Mesenchymal stem cell (in vitro differentiated cells and primary cell): Measurements from ENCODE around the gene VGLL1.

Source experiments
- DNase-seq: peaks from one replicate; pipeline ENCODE4 v3.0.0-alpha.2; 2013
- H2AFZ ChIP-seq: one replicate; pipeline ENCODE4 v1.6.1; 2013; ENCODE audit warnings: low read depth, mild to moderate bottlenecking, control low read depth, inconsistent platforms, low read length, moderate library complexity
- H2AK5ac ChIP-seq: 2 replicates; pipeline ENCODE4 v1.6.1; 2013; ENCODE audit warnings: low read length, moderate library complexity, mild to moderate bottlenecking, inconsistent platforms; ENCODE audit not compliant: severe bottlenecking
- H2BK120ac ChIP-seq: one replicate; pipeline ENCODE4 v1.6.1; 2013; ENCODE audit warnings: low read depth, mild to moderate bottlenecking, inconsistent platforms, low read length, moderate library complexity
- H2BK12ac ChIP-seq, 2 experiments: one replicate each; pipeline ENCODE4 v1.6.1; 2013; ENCODE audit warnings: inconsistent platforms in 2 of 2, low read length in 2 of 2, mild to moderate bottlenecking in 2 of 2, moderate library complexity in 2 of 2, control low read depth in 1 of 2
- H2BK15ac ChIP-seq: one replicate; pipeline ENCODE4 v1.6.1; 2013; ENCODE audit warnings: mild to moderate bottlenecking, low read depth, inconsistent platforms; ENCODE audit not compliant: poor library complexity, severe bottlenecking
- H2BK5ac ChIP-seq: 2 replicates; pipeline ENCODE4 v1.6.1; 2013; ENCODE audit warnings: low read depth, mild to moderate bottlenecking, low read length, control low read depth, inconsistent platforms; ENCODE audit not compliant: poor library complexity, severe bottlenecking
- H3K14ac ChIP-seq, 2 experiments: one replicate each; pipeline ENCODE4 v1.6.1; 2013; ENCODE audit warnings: inconsistent platforms in 2 of 2, low read length in 2 of 2, control low read depth in 1 of 2, mild to moderate bottlenecking in 1 of 2, moderate library complexity in 1 of 2
- H3K18ac ChIP-seq, 2 experiments: one replicate each; pipeline ENCODE4 v1.6.1; 2013; ENCODE audit warnings: inconsistent platforms in 2 of 2, low read length in 2 of 2, control low read depth in 1 of 2, low read depth in 1 of 2, mild to moderate bottlenecking in 1 of 2
- H3K23ac ChIP-seq, 2 experiments: one replicate each; pipeline ENCODE4 v1.6.1; 2013; ENCODE audit warnings: inconsistent platforms in 2 of 2, low read length in 2 of 2, mild to moderate bottlenecking in 2 of 2, moderate library complexity in 2 of 2, control low read depth in 1 of 2
- H3K27ac ChIP-seq: 2 replicates; pipeline ENCODE4 v1.5.1; 2013; ENCODE audit warnings: mild to moderate bottlenecking, moderate library complexity, low read length, control low read depth, inconsistent platforms; ENCODE audit not compliant: poor library complexity, severe bottlenecking
- H3K27me3 ChIP-seq, 2 experiments: 2 replicates each; pipeline versions ENCODE4 v1.6.1 to v1.7.0; 2013; ENCODE audit warnings: low read length in 2 of 2, mild to moderate bottlenecking in 2 of 2, moderate library complexity in 2 of 2, control low read depth in 1 of 2, inconsistent platforms in 1 of 2; ENCODE audit not compliant: control insufficient read depth in 1 of 2, insufficient read depth in 1 of 2
- H3K36me3 ChIP-seq, 2 experiments: 2 replicates each; pipeline versions ENCODE4 v1.6.1 to v1.7.0; 2013; ENCODE audit warnings: low read length in 2 of 2, control low read depth in 1 of 2, inconsistent platforms in 1 of 2, low read depth in 1 of 2, mild to moderate bottlenecking in 1 of 2; ENCODE audit not compliant: insufficient read depth in 2 of 2, control insufficient read depth in 1 of 2
- H3K4ac ChIP-seq, 2 experiments: one replicate each; pipeline ENCODE4 v1.6.1; 2013; ENCODE audit warnings: inconsistent platforms in 2 of 2, low read length in 2 of 2, mild to moderate bottlenecking in 2 of 2, moderate library complexity in 2 of 2, control low read depth in 1 of 2, low read depth in 1 of 2
- H3K4me1 ChIP-seq: 2 replicates; pipeline ENCODE4 v1.6.1; 2013; ENCODE audit warnings: low read depth, low read length, control low read depth; ENCODE audit not compliant: control insufficient read depth, insufficient read depth
- H3K4me2 ChIP-seq: 2 replicates; pipeline ENCODE4 v1.6.1; 2013; ENCODE audit warnings: low read length, mild to moderate bottlenecking, inconsistent platforms; ENCODE audit not compliant: poor library complexity, severe bottlenecking
- H3K4me3 ChIP-seq, 2 experiments: 2 replicates each; pipeline versions ENCODE4 v1.5.1 to v1.7.0; 2013; ENCODE audit warnings: low read length in 2 of 2, mild to moderate bottlenecking in 2 of 2, control low read depth in 1 of 2, low read depth in 1 of 2; ENCODE audit not compliant: insufficient read depth in 1 of 2
- H3K79me1 ChIP-seq: replicated peaks from 2 replicates; pipeline ENCODE4 v1.6.1; 2013; ENCODE audit warnings: mild to moderate bottlenecking, control low read depth, low read length, inconsistent platforms; ENCODE audit not compliant: poor library complexity, severe bottlenecking
- H3K9ac ChIP-seq: 2 replicates; pipeline ENCODE4 v1.7.0; 2013; ENCODE audit warnings: mild to moderate bottlenecking, low read length, moderate library complexity
- H3K9me3 ChIP-seq: 2 replicates; pipeline ENCODE4 v1.7.0; 2013; ENCODE audit warnings: mild to moderate bottlenecking, low read length; ENCODE audit not compliant: control insufficient read depth
- H4K8ac ChIP-seq: one replicate; pipeline ENCODE4 v1.6.1; 2013; ENCODE audit warnings: inconsistent platforms, mild to moderate bottlenecking, low read length, moderate library complexity
- H4K91ac ChIP-seq: one replicate; pipeline ENCODE4 v1.6.1; 2013; ENCODE audit warnings: mild to moderate bottlenecking, low read length, inconsistent platforms
- WGBS: methylation state at CpG from one replicate; pipeline ENCODE4 v1.1.7; 2013; ENCODE audit warnings: mixed read lengths; 5-methylcytosine and 5-hydroxymethylcytosine counted together

The VGLL1 gene

GRCh38 chrX:136493011-136493410, 39.0 kb upstream of the VGLL1 start:
- Histone ChIP-seq H3K4ac (no peak overlapping the region), H2BK120ac (no peak overlapping the region), H3K4me2 (no peak overlapping the region), H2BK15ac (no peak overlapping the region), H4K8ac (no peak overlapping the region), H3K79me1 (no peaks in the 10 kb centered on the region), H4K91ac (no peak overlapping the region), H3K9ac (no peak overlapping the region), H3K36me3 (no peaks in the 10 kb centered on the region), H2BK12ac (no peak overlapping the region), H3K23ac (no peak overlapping the region), H3K27ac (no peak overlapping the region), H3K4me3 (no peak overlapping the region), H3K27me3 (peaks cover 0 to 46% of the 10 kb centered on the region in 2 experiments), H3K18ac (no peak overlapping the region), H3K9me3 (no peaks in the 10 kb centered on the region), H2AFZ (no peak overlapping the region), H2BK5ac (no peak overlapping the region), H2AK5ac (no peak overlapping the region), H3K14ac (no peak overlapping the region), H3K4me1 (peaks cover 2% of the 10 kb centered on the region)
- 67% methylated on average over 1 of the region's 1 CpG for WGBS
- no peak for DNase-seq

GRCh38 chrX:136495043-136495442, 37.0 kb upstream of the VGLL1 start:
- Histone ChIP-seq H2AFZ (no peak overlapping the region), H2BK120ac (no peak overlapping the region), H3K27ac (no peak overlapping the region), H4K8ac (no peak overlapping the region), H4K91ac (no peak overlapping the region), H3K27me3 (peaks cover 0 to 26% of the 10 kb centered on the region in 2 experiments), H3K36me3 (no peaks in the 10 kb centered on the region), H2BK12ac (no peak overlapping the region), H3K79me1 (no peaks in the 10 kb centered on the region), H2AK5ac (no peak overlapping the region), H3K4me3 (no peak overlapping the region), H3K4me1 (peaks cover 2% of the 10 kb centered on the region), H3K4me2 (no peak overlapping the region), H3K23ac (no peak overlapping the region), H3K14ac (no peak overlapping the region), H3K18ac (no peak overlapping the region), H3K9me3 (no peaks in the 10 kb centered on the region), H3K4ac (no peak overlapping the region), H2BK15ac (no peak overlapping the region), H3K9ac (no peak overlapping the region), H2BK5ac (no peak overlapping the region)
- no peak for DNase-seq
- WGBS: 92% methylated on average over 3 of the region's 4 CpGs

- H2AK5ac ChIP-seq: no peak overlapping the region
- WGBS: 0% methylated on average over 8 of the region's 13 CpGs
- peak overlapping the region; percentile 47 for H3K4me2 ChIP-seq
- no peak overlapping the region for H3K18ac ChIP-seq
- peak overlapping the region; percentile 71 for H3K27ac ChIP-seq
- H4K91ac ChIP-seq: no peak overlapping the region
- H2BK5ac ChIP-seq: no peak overlapping the region
- peak overlapping the region; percentile 76 to 82 for H3K4me3 ChIP-seq
- H2AFZ ChIP-seq: no peak overlapping the region
- H2BK12ac ChIP-seq: no peak overlapping the region
- peak overlapping the region; percentile 83 for H3K9ac ChIP-seq
- no peak overlapping the region for H3K14ac ChIP-seq
- no peaks in the 10 kb centered on the region for H3K9me3 ChIP-seq
- peaks cover 2% of the 10 kb centered on the region for H3K4me1 ChIP-seq
- H3K27me3 ChIP-seq: peaks cover 0 to 13% of the 10 kb centered on the region in 2 experiments
- DNase-seq: no peak
- no peak overlapping the region for H3K4ac ChIP-seq
- H4K8ac ChIP-seq: no peak overlapping the region
- no peaks in the 10 kb centered on the region for H3K79me1 ChIP-seq
- no peak overlapping the region for H3K23ac ChIP-seq
- H3K36me3 ChIP-seq: peaks cover 0 to 11% of the 10 kb centered on the region in 2 experiments
- H2BK15ac ChIP-seq: no peak overlapping the region
- H2BK120ac ChIP-seq: no peak overlapping the region
These were observed 35.7 kb upstream of the VGLL1 start for GRCh38 chrX:136496186-136496763.

GRCh38 chrX:136496764-136497555, 35.1 kb upstream of the VGLL1 start:
- Histone ChIP-seq H2BK15ac (no peak overlapping the region), H3K4me2 (peak overlapping the region; percentile 47), H2BK5ac (peak overlapping the region; percentile 57), H3K4ac (peak overlapping the region; percentile 79 to 91), H2AFZ (peak overlapping the region; percentile 53), H3K9me3 (no peaks in the 10 kb centered on the region), H2BK120ac (peak overlapping the region; percentile 89), H3K36me3 (peaks cover 0 to 16% of the 10 kb centered on the region in 2 experiments), H3K79me1 (no peaks in the 10 kb centered on the region), H3K27ac (peak overlapping the region; percentile 71), H3K23ac (no peak overlapping the region), H3K27me3 (peaks cover 0 to 8% of the 10 kb centered on the region in 2 experiments), H3K4me1 (peaks cover 2% of the 10 kb centered on the region), H3K4me3 (peak overlapping the region; percentile 76 to 88), H3K9ac (peak overlapping the region; percentile 91), H3K18ac (peak overlapping the region; percentile 73 to 89), H4K91ac (peak overlapping the region; percentile 50), H4K8ac (peak overlapping the region; percentile 94), H3K14ac (no peak overlapping the region), H2BK12ac (no peak overlapping the region), H2AK5ac (no peak overlapping the region)
- peak; percentile 90 for DNase-seq
- 0% methylated on average over 14 of the region's 111 CpGs for WGBS
